GM12892 (cell line): Measurements from ENCODE around the gene CT47C1.
"Not testable (repeated sequence)": the region's sequence is repeated elsewhere in the genome, so short reads cannot be mapped to it uniquely, and the experiment has no call there.

ENCODE experiments used
- POLR2A ChIP-seq: IDR thresholded peaks from 2 replicates; pipeline ENCODE4 v1.6.1; 2011; ENCODE audit warnings: low read depth, low read length, control low read depth
- POLR2AphosphoS5 ChIP-seq: IDR thresholded peaks from 2 replicates; pipeline ENCODE4 v1.6.1; 2011; ENCODE audit warnings: low read depth, low read length, control low read depth

- TF ChIP-seq POLR2AphosphoS5, POLR2A: not testable (repeated sequence)
These were observed 43.1 kb upstream of the CT47C1 start for GRCh38 chrX:119029656-119030055.
